C1 segment of cervical spinal cord (tissue), 14 donors: ENCODE results near the gene TRIM49C.
"Not testable (repeated sequence)": the region's sequence is repeated elsewhere in the genome, so short reads cannot be mapped to it uniquely, and the experiment has no call there.

Experiments
- DNase-seq, 14 donors: peaks; one replicate each; lab custom pipeline; 2025; lab: John Stamatoyannopoulos, UW

Gene TRIM49C

GRCh38 chr11:90030806-90031205 is at the start of gene TRIM49C:
Gene TRIM49C (plus strand): TSS chr11:90031106. CDS start chr11:90035212, 4,106 bp downstream.
- not testable (repeated sequence) for DNase-seq

GRCh38 chr11:90024184-90024583 is 6.7 kb upstream of the TRIM49C start:
- DNase-seq = not testable (repeated sequence)

GRCh38 chr11:90051591-90052209 is 20.8 kb downstream of the TRIM49C start:
- DNase-seq = not testable (repeated sequence)

- DNase-seq = peak in 2 of 14 donors; percentile 1 to 13
Measured at GRCh38 chr11:90052311-90052710, 21.4 kb downstream of the TRIM49C start.

GRCh38 chr11:90053545-90053944 is 22.6 kb downstream of the TRIM49C start:
- not testable (repeated sequence) for DNase-seq

- not testable (repeated sequence) for DNase-seq
Measured at GRCh38 chr11:90085650-90086049, 54.7 kb downstream of the TRIM49C start, which contains the start of gene UBTFL1. Gene UBTFL1 (plus strand): TSS chr11:90085950. CDS start chr11:90085950, 0 bp downstream.

- not testable (repeated sequence) for DNase-seq
Measured at GRCh38 chr11:90088731-90089130, 57.8 kb downstream of the TRIM49C start.
